C4-2B (cell line): ENCODE results near the gene LRRC47.

Experiments
- ZFX ChIP-seq: fragments of 450-650 bp; IDR thresholded peaks from 2 replicates; pipeline ENCODE4 v1.6.1; 2017
- TF ChIP-seq, protein P1 (sequence below): fragments of 450-650 bp; conservative IDR thresholded peaks from 2 replicates; pipeline ENCODE4 v1.5.1; 2017; ENCODE audit warnings: mild to moderate bottlenecking

DNA sequence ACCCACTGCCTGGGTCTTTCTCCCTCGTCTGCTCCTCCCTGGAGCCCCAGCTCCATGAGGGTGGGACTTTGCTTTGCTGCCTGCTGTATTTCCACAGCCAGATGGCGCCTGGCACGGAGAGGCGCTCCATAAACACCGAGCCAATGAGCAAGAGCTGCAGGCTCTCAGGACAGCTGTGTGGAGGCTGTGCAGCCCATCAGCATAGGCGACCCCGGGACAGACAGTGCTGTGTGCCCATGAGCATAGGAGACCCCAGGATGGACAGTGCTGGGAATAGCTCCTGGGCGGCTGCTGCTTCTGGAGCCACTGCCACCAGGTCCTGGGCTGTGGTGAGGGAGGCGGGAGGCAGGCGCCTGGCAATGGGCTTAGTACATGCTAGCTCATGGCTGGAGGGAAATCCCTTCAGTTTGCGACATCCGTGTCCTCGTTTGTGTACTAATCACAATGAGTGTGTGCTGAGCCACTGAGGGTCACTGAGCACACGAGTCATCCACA, 31.6 kb upstream of the LRRC47 start:
- TF ChIP-seq, protein P1, sequence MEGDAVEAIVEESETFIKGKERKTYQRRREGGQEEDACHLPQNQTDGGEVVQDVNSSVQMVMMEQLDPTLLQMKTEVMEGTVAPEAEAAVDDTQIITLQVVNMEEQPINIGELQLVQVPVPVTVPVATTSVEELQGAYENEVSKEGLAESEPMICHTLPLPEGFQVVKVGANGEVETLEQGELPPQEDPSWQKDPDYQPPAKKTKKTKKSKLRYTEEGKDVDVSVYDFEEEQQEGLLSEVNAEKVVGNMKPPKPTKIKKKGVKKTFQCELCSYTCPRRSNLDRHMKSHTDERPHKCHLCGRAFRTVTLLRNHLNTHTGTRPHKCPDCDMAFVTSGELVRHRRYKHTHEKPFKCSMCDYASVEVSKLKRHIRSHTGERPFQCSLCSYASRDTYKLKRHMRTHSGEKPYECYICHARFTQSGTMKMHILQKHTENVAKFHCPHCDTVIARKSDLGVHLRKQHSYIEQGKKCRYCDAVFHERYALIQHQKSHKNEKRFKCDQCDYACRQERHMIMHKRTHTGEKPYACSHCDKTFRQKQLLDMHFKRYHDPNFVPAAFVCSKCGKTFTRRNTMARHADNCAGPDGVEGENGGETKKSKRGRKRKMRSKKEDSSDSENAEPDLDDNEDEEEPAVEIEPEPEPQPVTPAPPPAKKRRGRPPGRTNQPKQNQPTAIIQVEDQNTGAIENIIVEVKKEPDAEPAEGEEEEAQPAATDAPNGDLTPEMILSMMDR, result no peak
- TF ChIP-seq ZFX, result no peak
